Measurements from ENCODE around the gene TNPO2.

GRCh38 chr19:12655546-12655945 lies 68.2 kb downstream of the TNPO2 start:
- no peak for TF ChIP-seq CTCF (IDR thresholded peaks at IDR 0.05; ENCODE audit: borderline replicate concordance, extremely low read depth, low read length, poor library complexity, severe bottlenecking)
- TF ChIP-seq EZH2 (IDR thresholded peaks at IDR 0.05; ENCODE audit: borderline replicate concordance, low read depth, low read length, severe bottlenecking): no peak

All from DND-41 (cell line).